Renal cortex interstitium (tissue), 11 donors: Measurements from ENCODE around the gene ORC4. TPM values are rescaled to one million over a fixed set of nuclear protein-coding genes. Genes with fewer than 3 reads are reported as not detected.

Experiments
- DNase-seq, 11 donors: peaks; one replicate each; pipeline ENCODE4 v3.0.0-alpha.2; 2013; ENCODE audit warnings: low read depth in 9 of 11, low spot score in 4 of 11; ENCODE audit errors: extremely low read depth in 1 of 11
- polyA plus RNA-seq, 3 donors: library from polyadenylated mRNA; unstranded; fragments of 120-200 nt; gene quantifications; one replicate each; pipeline ENCODE4 v1.2.1, GENCODE V29; 2013; ENCODE audit not compliant: insufficient read length in 3 of 3

The ORC4 gene
- polyA plus RNA-seq, 3 donors = 99.1 to 133 (median 120) TPM

DNA sequence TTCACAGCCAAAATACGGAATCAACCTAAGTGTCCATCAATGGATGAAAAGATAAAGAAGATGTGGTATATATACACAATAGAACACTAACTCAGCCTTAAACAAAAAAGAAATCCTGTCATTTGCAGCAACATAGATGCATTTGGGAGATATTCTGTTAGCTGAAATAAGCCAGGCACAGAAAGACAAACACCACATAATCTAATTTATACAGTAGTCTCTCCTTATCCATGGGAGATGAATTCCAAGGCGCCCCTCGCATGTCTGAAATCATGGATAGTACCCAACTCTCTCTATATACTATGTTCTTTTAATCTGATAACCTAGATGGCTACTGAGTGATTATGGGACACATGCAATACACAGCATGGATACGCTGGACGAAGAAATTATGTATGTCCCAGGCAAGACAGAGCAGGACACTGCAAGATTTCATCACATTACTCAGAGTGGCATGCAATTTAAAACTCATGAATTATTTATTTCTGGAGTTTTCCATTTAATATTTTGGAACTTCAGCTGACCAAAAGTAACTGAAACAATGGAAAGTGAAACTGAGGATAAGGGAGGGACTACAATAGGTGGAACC, 39.5 kb downstream of the ORC4 start:
- no peak for DNase-seq

DNA sequence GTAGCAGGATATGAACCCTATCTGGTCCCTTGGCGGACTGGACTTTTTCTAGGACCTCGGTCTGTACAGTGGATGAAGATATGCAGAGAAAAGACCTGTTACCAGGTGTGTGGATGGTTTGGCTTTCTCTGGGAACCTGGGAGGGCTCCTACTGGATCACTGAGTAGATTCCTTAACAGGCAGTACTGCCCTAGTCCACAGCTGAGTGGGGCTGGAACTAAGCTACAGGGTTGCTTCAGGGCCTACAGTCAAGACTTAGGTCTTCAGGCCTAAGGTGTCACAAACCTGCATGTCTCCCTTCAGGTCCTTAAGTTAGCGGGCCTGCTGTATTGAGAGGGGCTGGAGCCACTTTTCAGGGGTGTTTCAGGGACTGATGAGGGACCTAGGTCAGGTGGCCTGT, 42.9 kb downstream of the ORC4 start:
- DNase-seq = no peak

DNA sequence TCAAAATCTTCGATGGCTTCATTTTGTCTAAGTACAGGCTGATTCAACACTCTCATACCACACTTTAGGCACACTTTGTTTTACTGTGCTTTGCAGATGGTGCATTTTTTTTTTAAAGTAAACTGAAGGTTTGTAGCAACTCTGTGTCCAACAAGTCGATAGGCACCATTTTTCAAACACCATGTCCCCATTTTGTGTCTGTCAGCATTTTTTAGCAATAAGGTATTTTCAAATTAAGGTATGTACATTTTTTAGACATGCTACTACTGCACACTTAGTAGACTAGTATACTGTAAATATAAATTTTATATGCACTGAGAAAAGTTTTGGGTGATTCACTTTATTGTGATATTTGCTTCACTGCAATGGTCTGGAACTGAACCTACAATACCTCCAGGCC, 44.4 kb downstream of the ORC4 start:
- no peak for DNase-seq

DNA sequence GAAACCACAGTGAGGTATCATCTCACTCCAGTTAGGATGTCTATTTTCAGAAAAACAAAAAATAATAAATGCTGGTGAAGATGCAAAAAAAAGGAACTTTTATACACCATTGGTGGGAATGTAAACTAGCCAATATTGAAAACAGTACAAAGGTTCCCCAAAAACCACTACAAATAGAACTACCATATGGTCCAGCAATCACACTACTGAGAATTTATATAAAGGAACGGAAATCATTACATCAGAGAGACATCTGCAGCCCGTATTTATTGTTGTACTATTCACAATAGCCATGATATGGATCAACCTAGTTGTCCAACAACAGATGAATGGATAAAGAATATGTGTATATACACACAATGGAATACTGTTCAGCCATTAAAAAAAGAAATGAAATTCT, 52.0 kb downstream of the ORC4 start:
- DNase-seq = no peak

DNA sequence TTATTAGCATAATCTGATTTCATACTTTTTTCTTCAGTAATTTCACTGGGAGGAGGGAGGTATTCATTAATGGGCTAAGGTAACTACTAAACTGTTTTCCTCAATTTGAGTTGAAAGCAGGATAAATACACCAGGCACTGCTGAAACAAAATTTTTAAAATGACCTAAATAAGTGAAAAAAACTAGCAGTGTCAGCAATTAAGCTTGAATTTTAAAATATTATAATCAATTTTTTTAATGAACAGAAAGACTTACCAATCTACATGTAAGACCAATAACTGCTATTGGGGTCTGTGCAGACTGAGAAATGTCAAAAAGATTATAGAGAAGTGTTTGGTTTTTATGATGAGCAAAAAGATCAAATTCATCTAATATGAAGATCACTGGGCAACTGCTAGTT, 68.4 kb downstream of the ORC4 start:
- DNase-seq = no peak

DNA sequence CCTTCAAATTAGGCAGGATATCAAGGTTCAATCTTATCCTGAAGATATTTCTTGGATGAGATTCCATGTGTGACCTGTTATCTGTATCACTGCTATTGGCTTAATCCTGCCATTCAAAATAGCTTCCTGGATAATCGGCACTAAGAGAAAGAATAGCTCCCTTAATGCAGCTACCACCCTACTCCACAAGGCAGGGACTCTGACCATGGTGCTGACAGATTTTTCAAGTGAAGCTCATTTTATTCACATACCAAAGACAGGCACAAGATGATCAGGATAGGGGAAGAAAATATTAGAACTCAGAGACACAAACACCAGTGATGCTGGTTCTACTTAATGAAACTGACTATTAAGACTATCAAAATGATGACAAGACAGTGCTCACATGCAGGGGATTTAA, 74.9 kb downstream of the ORC4 start:
- peak in 2 of 11 donors; percentile 9 to 12 for DNase-seq

DNA sequence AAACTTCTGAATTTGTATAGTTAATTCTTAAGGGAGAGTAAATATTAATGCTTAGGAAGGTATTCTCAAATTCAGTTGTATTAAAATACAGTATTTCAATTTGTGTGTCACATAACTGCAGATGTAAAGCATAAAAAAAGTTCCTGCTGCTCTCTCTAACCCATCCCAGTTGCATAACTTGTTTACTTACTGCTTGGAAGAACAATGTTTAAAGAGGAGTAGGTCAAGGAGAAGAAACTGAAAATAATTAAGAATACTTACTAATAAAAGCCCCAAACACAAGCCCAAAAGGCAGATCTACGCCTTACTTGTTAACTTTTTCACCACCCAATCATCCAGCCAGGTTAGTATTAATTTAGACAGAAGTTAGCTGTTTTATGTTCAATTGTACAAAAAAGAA, 81.2 kb downstream of the ORC4 start:
- DNase-seq = no peak

DNA sequence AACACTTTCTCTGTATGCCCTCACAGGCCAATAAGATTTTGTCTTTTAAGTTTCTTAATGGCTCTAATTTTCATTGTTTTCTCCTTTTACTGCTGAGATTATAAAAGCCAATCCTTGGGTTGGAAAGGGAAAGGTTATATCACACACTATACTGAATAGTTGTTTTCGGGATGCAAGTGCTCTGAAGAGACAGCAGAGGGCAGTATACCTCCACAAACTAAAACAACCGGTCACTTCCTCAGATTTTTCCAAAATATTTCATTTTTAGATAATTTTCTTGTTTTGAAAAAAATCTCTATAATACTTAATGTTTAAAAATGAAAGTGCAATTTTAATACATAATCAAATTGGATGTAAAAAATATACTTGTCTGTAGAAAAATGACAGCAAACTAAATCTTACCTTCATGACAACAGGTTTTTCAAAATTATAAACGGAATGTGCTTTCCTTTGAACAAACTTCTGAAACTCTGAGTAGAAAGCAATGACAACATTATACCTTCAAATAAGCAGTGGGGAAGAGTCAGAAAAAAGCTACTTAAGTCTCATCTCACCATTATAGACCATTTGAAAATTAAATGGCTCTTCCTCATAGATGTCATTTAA, 82.7 kb downstream of the ORC4 start:
- peak in 2 of 11 donors; percentile 12 to 22 for DNase-seq

DNA sequence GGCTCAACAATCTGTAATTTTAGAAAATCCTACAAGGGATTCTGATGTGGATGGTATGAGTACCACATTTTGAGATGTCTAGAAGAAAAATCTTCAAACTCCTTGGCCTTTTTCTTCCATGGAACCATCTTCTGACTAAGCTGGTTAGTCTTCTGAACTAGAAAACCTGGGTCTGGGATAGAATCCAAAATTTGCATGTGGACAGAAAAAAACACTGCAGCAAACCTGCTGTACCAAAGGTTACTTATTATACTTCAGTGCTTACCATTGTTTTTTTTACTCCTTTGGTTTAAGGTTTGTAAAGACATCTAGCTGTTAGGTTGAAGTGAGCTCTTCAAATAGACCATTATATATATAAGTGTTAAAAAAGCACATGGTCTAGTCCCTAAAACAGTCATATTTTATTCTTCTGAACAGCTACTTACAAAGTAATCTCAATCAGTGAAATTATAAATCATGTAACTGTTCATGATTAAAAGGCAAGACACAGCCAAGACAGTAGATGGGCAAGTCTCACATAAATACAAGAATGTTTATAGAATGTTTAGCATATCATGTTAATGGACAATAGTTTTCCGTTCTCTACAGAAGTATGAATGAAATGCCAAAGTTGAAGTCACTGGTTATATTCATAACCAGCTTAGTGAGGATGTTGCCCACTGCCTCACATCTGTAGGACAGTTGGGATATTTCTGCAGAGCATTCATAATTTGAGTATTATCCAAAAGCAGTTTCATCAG, 85.5 kb downstream of the ORC4 start:
- DNase-seq = no peak

DNA sequence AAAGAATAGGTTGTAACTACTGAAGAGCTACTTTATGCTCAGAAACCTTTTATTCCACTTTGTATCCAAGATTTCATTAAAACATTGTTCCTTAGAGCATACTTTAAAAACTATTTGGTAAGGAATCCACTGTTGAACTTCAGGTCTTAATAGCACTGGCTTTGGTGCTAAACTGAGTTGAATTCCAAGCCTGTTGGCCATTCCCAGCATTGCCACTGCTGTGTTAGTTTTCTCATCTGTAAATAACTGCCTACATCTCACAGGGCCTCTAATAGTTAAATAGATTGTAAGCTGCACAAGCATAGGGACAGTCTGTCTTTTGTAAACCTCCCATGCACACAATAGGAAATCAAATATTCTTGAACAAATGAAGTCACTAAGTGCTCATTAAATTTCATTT, 86.6 kb downstream of the ORC4 start:
- DNase-seq = no peak

DNA sequence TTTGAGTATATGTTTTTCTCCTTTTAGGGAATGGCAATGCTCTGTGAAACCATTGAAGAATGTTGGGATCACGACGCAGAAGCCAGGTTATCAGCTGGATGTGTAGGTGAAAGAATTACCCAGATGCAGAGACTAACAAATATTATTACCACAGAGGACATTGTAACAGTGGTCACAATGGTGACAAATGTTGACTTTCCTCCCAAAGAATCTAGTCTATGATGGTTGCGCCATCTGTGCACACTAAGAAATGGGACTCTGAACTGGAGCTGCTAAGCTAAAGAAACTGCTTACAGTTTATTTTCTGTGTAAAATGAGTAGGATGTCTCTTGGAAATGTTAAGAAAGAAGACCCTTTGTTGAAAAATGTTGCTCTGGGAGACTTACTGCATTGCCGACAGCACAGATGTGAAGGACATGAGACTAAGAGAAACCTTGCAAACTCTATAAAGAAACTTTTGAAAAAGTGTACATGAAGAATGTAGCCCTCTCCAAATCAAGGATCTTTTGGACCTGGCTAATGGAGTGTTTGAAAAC, 93.4 kb downstream of the ORC4 start:
- no peak for DNase-seq

DNA sequence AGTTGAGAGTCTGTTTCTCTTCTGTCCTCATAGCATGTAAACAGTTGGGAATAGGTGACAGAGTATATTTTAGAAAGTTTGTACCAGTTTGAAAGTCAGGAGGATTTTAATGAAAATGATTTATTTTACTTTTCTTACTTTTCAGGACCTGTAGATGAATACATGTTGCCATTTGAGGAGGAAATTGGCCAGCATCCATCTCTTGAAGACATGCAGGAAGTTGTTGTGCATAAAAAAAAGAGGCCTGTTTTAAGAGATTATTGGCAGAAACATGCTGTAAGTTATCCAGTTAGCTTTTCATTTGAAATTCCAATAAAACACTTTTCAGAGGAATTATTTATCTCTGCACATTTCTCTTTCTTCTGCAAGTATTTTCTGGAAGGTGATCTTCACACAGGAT, 94.7 kb downstream of the ORC4 start:
- DNase-seq = peak in 1 of 11 donors; percentile 4

DNA sequence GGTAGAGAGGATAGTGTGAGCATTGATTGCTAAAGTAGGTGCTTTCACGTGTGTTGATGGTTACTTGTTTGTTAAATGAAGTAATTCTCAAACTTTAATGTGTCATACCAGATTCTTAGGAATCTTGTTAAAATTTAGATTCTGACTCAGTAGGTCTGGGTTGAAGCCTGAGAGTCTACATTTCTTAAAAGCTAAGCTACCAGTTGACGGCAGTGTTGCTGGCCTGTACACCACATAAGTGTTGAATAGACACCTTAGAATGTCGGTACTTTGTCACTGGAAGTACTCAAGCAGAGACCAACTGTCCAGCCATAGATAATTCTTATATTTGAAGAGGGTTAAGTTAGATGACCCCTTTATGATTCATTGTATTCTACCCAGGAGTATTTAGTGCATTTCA, 95.9 kb downstream of the ORC4 start:
- no peak for DNase-seq

DNA sequence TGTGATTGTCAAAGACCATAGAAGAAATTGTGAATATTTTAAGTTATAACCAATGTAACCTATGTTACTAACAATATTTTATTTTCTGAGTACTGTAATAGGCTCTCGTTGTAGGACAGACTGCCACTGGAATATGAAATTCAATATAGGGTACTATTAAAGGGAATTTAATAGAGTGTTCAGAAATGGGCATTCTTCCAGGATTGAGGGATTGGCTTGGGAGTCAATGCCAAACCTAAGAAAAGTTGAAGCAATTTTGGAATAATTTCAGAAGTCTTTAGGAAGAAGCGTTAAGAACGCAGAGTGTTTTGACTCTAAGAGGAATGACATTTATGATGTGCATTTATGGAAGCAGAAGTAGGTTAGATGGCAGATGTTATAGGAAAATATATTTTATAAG, 96.7 kb downstream of the ORC4 start:
- no peak for DNase-seq

DNA sequence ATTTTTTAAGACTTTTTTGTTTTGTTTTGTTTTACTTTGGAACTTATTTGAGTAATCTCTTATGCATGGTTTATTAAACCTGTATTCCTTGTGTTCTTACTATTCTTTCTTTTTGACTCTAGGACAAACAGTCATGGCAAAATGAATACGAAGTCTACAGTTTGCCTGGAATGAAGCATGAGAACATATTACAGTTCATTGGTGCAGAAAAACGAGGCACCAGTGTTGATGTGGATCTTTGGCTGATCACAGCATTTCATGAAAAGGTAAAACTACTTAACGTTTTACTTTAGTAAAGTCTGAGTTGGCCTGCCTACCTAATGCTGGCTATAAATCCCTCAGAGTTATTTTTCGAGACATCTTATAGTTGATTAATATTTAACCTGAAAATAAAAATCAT, 103.4 kb downstream of the ORC4 start:
- peak in 3 of 11 donors; percentile 18 to 20 (median 18) for DNase-seq

DNA sequence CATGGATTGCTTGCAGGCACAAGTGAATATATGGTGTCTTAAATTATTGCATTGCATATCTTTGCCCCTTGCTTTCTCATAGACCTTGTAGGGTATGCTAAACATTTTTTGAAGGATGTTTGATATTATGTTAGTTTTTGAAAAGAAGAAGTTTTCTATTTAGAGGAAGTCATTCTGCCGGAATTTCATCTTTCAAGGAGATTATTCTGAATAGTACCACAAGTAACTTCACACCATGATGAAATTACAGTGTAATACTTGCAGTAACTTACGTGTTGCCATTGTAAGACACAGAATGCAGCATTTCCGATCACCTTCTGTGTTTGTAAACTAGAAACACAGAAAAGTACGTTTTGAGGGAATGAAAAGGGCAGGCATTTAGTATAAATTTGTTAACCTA, 103.8 kb downstream of the ORC4 start:
- no peak for DNase-seq

DNA sequence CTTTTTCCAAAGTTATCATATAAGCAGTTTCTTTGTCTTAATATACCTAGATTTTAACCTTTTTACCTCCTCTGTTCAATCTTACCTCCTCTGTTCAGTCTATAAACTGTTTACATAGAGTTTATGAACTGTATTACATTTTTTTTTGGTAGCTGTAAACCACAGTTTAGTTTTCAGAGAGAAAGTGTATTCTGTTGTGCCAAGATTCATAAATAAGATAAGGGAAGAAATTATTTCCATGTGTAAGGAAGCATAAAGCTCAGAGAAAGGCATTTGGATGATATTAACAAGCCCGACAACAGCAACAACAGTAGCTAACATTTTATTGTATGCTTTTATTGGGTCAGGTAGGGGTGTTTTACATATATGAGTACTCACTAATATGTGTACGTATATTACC, 104.5 kb downstream of the ORC4 start:
- DNase-seq = no peak

DNA sequence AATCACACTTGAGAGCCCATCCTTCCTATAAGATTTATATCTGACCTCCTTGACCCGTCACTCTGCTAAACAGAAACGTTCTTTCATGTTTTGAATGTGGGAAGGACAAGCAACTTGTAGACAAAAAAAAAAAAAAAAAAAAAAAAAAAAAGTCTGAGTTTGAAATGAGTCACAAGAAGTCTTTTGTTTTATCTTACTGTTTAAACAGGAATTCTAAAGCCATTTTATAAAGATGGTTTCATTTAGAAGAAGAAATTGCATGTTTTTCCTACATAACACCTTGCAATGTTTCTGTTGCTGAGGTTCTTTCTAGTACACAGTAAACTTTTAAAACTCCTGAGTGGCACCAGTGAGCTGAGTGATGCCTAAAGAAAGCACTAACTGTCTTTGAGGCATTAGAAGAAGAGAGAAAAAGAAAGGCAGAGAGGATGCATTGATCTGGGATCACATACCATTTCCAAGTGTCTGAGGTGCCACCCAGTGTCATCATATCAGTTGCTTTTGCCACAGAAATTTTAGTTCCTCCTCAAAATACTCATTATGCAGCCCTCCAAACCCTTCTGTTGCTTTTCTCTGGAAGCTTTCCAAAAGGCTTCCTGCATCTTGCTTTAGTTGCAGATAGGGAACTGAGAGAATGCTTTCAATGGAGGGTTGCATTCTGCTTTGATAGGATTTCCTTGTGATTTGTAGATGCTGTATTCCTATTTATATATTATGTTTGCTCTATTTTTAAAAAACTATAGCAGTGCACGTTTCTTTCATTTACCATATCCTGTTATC, 106.6 kb downstream of the ORC4 start:
- peak in 1 of 11 donors; percentile 9 for DNase-seq

DNA sequence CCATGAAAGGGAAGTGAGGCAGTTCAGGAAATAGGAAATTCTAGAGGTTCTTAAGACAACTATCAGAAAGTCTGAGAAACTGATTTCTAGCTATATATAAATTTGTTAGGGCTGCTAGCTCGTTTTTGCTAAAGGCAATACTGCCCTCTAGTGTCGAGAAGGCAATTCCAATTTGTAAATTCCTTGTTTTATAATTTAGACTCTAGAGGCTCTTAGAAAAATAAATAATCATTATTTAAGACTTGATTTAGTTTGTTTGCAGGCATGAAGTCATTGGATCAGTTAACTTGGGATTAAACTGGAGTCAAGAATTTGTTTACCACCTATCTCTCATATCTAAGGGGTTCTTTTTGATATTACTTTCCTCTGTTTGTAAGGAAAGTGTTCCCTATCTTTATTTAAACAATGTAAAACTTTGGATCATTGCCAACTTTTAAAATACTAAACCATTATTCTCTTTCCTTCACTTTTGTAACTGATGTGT, 109.5 kb downstream of the ORC4 start:
- DNase-seq = peak; percentile 36 to 76 (median 57)
